Right lobe of liver (tissue), 4 donors: ENCODE data around the gene BTBD2.

Source experiments
- POLR2A ChIP-seq: fragments of 450-650 bp; IDR thresholded peaks from one replicate; pipeline ENCODE4 v1.6.1; 2017; ENCODE audit warnings: antibody characterized with exemption, mild to moderate bottlenecking
- TF ChIP-seq, protein P1 (sequence below), 4 donors: fragments of 200-600 bp in 3 of 4; fragments of 450-650 bp in 1 of 4; IDR thresholded peaks; one replicate each; pipeline versions ENCODE4 v1.5.1 to v1.8.0; 2016 to 2022; ENCODE audit warnings: antibody characterized with exemption in 4 of 4, mild to moderate bottlenecking in 2 of 4
- donor health status: DM: no; HTN: no; CAD: no.
- donor health status: DM: no; HTN: no; CAD: no.
- donor health status: DM: no; HTN: yes; CAD: no.

DNA sequence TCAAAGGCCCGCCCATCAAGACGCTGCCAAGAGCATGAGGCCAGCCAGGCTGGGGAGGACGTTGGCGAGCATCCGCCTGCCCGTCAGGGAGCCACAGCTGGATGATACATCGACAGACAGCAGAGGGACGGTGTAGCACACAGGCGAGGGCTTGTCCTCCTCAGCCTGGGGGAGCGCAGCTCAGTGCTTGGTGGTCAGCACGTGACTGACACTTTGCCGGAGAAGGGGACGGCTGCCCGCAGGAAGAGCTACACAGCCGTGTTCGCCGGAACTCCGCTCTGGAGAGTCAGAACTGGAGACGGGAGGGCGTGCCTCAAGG, 40.4 kb downstream of the BTBD2 start:
- TF ChIP-seq, protein P1, sequence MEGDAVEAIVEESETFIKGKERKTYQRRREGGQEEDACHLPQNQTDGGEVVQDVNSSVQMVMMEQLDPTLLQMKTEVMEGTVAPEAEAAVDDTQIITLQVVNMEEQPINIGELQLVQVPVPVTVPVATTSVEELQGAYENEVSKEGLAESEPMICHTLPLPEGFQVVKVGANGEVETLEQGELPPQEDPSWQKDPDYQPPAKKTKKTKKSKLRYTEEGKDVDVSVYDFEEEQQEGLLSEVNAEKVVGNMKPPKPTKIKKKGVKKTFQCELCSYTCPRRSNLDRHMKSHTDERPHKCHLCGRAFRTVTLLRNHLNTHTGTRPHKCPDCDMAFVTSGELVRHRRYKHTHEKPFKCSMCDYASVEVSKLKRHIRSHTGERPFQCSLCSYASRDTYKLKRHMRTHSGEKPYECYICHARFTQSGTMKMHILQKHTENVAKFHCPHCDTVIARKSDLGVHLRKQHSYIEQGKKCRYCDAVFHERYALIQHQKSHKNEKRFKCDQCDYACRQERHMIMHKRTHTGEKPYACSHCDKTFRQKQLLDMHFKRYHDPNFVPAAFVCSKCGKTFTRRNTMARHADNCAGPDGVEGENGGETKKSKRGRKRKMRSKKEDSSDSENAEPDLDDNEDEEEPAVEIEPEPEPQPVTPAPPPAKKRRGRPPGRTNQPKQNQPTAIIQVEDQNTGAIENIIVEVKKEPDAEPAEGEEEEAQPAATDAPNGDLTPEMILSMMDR (IDR thresholded peaks at IDR 0.05), result no peak
- TF ChIP-seq POLR2A, result no peak
